Sigmoid colon (tissue), 4 donors: ENCODE data around the gene CDHR3.

ENCODE experiments used
- EP300 ChIP-seq, 4 donors: sonication (generic); formaldehyde crosslinking; IDR thresholded peaks; one replicate each; pipeline ENCODE4 v1.6.1; 2017; ENCODE audit warnings: antibody characterized with exemption in 4 of 4
- POLR2A ChIP-seq, 2 donors: fragments of 450-650 bp; IDR thresholded peaks; one replicate each; pipeline ENCODE4 v1.6.1; 2016; ENCODE audit warnings: antibody characterized with exemption in 2 of 2, mild to moderate bottlenecking in 2 of 2, moderate library complexity in 2 of 2
- POLR2AphosphoS5 ChIP-seq, 4 donors: sonication (generic); formaldehyde crosslinking; IDR thresholded peaks; one replicate each; pipeline ENCODE4 v1.6.1; 2017; ENCODE audit warnings: antibody characterized with exemption in 4 of 4
- TF ChIP-seq, protein P1 (sequence below), 4 experiments: fragments of 450-650 bp in 3 of 4; fragments of 200-600 bp in 1 of 4; IDR thresholded peaks; one replicate each; pipeline ENCODE4 v1.5.1; 2016 to 2019; ENCODE audit warnings: antibody characterized with exemption in 4 of 4, mild to moderate bottlenecking in 3 of 4, moderate library complexity in 2 of 4

DNA sequence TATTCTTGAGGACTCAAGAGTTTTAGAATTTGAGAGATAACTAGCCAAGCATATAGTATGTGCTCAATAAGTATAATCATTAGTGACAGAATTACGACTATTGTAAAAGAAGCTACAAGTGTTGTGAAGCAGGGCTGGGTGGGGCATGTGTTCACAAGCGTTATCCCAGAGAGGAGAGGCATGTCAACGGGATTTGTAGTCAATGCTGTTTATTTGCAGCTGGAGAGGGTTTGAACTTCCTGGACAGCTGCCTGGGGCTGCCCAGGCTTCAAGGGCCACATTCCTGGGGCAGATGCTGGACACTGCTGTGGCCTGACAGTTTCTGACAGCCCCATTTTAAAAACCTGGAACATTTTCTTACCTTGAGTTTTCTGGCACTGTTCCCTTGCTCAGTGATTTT is 36.9 kb upstream of the CDHR3 start:
- TF ChIP-seq, protein P1, sequence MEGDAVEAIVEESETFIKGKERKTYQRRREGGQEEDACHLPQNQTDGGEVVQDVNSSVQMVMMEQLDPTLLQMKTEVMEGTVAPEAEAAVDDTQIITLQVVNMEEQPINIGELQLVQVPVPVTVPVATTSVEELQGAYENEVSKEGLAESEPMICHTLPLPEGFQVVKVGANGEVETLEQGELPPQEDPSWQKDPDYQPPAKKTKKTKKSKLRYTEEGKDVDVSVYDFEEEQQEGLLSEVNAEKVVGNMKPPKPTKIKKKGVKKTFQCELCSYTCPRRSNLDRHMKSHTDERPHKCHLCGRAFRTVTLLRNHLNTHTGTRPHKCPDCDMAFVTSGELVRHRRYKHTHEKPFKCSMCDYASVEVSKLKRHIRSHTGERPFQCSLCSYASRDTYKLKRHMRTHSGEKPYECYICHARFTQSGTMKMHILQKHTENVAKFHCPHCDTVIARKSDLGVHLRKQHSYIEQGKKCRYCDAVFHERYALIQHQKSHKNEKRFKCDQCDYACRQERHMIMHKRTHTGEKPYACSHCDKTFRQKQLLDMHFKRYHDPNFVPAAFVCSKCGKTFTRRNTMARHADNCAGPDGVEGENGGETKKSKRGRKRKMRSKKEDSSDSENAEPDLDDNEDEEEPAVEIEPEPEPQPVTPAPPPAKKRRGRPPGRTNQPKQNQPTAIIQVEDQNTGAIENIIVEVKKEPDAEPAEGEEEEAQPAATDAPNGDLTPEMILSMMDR (IDR thresholded peaks at IDR 0.05) = no peak
- TF ChIP-seq POLR2A (IDR thresholded peaks at IDR 0.05) (no peak), POLR2AphosphoS5 (IDR thresholded peaks at IDR 0.05) (no peak), EP300 (IDR thresholded peaks at IDR 0.05) (no peak)
